Measurements from ENCODE around the gene CSNK1G1.

DNA sequence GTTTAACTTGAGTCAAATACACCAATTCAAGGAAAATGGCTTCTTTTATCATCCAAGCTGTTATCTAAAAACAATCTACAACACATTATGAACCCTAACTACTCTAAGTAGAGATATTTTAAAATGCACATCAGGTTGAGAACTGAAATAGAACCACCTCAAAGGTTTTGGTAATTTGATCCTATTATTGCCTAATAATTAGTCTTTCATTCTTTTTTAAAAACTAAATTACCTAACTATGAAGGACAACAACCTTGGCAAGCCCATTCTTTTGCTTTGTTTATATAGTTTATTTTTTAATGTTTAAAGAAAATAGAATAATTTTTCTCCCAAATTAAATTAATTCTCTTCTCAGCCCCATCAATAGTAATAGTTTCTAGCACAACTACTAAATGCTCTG, 132.1 kb downstream of the CSNK1G1 start:
- TF ChIP-seq CTCF (IDR thresholded peaks at IDR 0.05; ENCODE audit: low read depth, low read length, poor library complexity, severe bottlenecking) (no peak), EZH2phosphoT487 (IDR thresholded peaks at IDR 0.05; ENCODE audit: borderline replicate concordance, low read length) (no peak)
